GM20000 (cell line): ENCODE results near the gene RSU1.
"Not testable (repeated sequence)": the region's sequence is repeated elsewhere in the genome, so short reads cannot be mapped to it uniquely, and the experiment has no call there.

Source experiments
- DNase-seq: peaks from one replicate; pipeline ENCODE4 v3.0.0; 2012; ENCODE audit warnings: low spot score
- CTCF ChIP-seq: IDR thresholded peaks from 2 replicates; pipeline ENCODE4 v1.5.1; 2012; ENCODE audit warnings: mild to moderate bottlenecking, control low read depth; ENCODE audit errors: extremely low read depth, missing control alignments

RSU1 gene

GRCh38 chr10:16756561-16757221 lies 60.5 kb downstream of the RSU1 start:
- no peak for TF ChIP-seq CTCF
- no peak for DNase-seq

- no peak for DNase-seq
- TF ChIP-seq CTCF: no peak
These were observed 62.5 kb downstream of the RSU1 start for GRCh38 chr10:16754765-16755164.

GRCh38 chr10:16752849-16753248 lies 64.4 kb downstream of the RSU1 start:
- DNase-seq: not testable (repeated sequence)

GRCh38 chr10:16752099-16752498 lies 65.1 kb downstream of the RSU1 start:
- DNase-seq: no peak
- TF ChIP-seq CTCF: no peak

GRCh38 chr10:16751244-16751643 lies 66.0 kb downstream of the RSU1 start:
- no peak for DNase-seq
- TF ChIP-seq CTCF: no peak

- no peak for TF ChIP-seq CTCF
- no peak for DNase-seq
These were observed 66.8 kb downstream of the RSU1 start for GRCh38 chr10:16750461-16750860.

GRCh38 chr10:16748749-16749148 lies 68.5 kb downstream of the RSU1 start:
- DNase-seq: no peak
- TF ChIP-seq CTCF: no peak

- no peak for DNase-seq
- TF ChIP-seq CTCF: no peak
These were observed 70.4 kb downstream of the RSU1 start for GRCh38 chr10:16746856-16747255.
